GM19467 (cell line): Measurements from ENCODE around the gene FOXF2.
"Not testable (repeated sequence)": the region's sequence is repeated elsewhere in the genome, so short reads cannot be mapped to it uniquely, and the experiment has no call there.

ENCODE experiments used
- ATAC-seq: cut with Tn5 transposase; IDR thresholded peaks from one replicate; pipeline ENCODE4 v1.9.1; 2021; ENCODE audit warnings: mild to moderate bottlenecking, moderate library complexity; ENCODE audit not compliant: unreplicated experiment

The FOXF2 gene

DNA sequence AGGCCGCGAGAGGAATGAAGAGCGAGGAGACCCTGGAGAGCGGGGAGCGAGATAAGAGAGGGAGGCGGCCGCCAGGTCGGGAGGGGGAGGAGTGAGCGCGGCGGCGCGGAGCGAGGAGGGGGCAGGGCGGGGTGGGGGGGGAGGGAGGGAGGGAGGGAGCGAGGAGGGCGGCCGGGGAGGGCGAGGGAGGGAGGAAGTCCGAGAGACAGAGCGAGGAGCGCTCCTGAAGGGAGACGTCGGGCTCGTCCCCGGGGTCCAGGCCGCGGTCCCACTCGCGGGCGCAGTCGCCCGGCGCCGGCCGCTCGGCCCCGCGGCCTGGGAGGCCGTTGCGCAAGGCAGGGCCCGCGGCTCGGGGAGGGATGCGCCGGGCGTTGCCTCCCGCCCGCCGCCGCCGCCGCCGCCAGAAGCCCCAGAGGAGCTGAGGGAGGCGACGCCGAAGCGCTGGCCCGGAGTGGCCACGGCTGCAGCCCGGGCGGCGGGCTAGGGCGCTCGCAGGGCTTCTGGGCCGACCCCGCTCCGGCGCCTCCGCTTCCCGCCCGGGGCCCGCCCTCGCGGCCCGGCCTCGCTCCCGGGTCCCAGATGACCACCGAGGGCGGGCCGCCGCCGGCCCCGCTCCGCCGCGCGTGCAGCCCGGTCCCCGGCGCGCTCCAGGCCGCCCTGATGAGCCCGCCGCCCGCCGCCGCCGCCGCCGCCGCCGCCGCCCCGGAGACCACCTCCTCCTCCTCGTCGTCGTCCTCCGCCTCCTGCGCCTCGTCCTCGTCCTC, at the start of gene FOXF2:
Gene FOXF2 (plus strand): TSS at position 208 of the 764 bp plus-strand sequence. CDS start 372 bp downstream, at position 580.
- no peak for ATAC-seq

DNA sequence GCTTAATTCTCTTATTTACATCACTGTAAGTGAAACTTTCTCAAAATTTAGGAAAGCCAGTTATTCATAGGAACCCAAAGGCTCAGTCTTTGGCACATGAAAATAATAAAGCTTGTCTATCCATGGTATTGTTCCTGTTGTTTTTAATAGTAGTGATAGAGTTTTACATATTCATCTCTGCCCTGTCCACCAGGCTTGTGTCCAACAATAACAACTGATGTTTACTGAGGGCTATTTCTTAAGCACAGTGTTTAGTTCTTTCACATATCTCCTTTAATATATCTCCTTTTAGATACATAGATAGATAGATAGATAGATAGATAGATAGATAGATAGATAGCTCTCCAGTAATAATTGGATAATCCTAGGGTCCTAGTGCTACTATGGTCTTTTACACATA, 43.3 kb upstream of the FOXF2 start:
- no peak for ATAC-seq

DNA sequence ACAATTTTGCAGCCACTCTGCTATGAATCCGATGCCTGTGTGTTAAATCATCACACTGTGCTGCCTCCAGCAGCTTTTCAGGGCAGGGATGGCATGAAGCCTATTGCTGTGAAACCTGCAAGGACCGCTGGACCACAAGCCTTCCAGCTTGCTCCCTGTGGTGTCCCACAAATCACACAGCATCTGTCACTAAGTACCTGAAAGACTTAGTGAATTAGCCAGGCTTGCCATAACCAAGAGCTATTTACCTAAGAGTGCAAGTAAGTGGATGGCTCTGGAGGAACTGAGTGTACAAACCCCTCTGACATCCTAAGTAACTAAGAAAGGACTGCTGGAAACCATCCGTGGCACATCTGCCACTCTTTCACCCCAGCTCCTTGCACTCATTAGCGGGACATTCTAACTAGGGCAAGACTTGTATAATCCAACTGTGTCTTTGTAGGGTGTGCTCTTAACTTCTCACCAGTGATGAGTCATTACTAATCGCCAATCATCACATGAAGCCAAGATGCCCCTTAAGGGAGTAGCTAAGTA, 42.8 kb upstream of the FOXF2 start:
- no peak for ATAC-seq

DNA sequence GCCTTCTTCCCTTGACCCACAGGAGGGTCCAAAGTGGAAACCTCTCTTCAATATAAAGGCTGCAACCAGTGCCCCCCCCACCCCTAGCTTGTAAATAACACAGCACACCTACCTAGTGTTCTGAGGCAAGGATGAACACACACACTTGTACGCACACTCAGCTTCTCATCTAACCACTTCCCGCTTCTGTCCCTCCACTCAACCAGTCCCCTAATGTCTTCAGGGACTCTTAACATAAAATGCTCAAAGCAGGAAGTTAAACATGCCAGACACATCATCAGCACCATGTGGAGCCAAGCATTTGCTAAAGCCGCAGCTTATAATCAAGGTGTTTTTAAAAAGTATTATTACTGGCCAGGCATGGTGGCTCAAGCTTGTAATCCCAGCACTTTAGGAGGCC, 42.2 kb upstream of the FOXF2 start:
- no peak for ATAC-seq

DNA sequence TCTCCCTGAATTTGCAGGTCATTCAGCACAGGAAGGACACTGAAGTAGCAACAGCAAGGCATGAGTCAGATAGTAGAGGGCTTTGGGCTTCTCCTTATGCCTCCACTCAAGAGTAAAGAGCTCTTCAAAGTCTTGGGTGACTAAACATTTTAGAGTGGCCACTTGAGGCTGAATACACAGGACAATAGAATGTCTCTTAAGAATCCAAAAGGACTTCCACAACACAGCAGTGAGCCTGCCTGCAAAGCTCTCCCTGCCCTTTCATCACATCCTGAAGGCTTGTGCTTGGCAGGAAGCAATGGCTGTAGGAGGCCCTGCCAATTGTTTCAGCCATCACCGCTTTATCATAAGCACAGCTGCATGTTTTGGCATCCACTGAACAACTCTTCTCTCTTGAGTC, 40.7 kb upstream of the FOXF2 start:
- ATAC-seq, result no peak

DNA sequence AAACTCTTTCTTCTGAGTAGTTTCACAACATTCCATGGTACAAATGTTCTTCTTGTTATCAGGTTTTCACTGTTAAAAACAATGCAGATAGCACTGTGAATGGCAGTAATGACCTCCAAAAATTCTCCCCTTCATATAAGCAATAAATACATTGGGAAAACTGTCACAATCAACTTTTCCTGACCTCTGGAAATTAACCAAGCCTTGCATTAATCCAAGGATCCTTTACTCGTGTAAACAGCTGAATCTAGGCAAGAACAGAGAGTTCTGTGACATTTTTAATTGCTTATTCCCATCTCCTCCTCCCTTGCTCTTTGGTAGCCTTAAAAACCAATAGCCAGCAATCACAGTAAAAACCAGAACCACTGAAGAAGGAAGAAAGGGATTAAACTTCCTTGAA, 39.7 kb upstream of the FOXF2 start:
- no peak for ATAC-seq

DNA sequence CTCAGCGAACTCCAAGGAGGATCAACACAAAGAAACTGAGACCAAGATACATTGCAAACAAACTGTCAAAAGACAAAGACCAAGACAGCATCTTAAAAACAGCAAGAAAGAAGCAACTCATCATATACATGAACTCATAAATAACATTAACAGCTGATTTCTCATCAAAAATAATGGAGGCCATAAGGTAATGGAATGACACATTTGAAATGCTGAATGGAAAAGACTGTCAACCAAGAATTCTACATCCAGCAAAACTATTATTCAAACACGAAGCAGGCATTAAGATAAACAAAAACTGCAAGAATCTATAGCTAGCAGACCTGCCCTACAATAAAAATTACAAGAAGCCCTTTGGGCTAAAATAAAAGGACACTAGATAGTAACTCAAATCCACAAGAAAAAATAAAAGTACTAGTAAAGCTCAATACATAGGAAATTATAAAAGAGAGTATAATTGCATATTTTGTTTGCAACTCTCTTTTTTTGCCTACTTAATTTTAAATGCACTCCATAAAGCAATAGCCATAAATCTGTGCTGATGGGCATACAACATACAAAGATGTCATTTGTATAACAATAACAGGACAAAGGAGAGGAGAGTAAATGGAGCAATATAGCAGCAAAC, 37.9 kb upstream of the FOXF2 start:
- ATAC-seq, result no peak

DNA sequence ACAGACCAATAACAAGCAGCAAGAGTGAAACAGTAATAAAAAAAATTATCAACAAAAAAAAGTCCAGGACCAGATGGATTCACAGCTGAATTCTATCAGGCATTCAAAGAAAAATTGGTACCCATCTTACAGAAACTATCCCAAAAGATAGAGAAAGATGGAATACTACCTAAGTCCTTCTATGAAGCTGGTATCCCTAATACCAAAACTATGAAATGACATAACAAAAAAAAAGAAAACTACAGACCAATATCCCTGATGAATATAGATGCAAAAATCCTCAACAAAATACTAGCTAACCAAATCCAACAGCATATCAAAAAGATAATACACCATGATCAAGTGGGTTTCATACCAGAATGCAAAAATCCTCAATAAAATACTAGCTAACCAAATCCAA, 34.3 kb upstream of the FOXF2 start:
- not testable (repeated sequence) for ATAC-seq

DNA sequence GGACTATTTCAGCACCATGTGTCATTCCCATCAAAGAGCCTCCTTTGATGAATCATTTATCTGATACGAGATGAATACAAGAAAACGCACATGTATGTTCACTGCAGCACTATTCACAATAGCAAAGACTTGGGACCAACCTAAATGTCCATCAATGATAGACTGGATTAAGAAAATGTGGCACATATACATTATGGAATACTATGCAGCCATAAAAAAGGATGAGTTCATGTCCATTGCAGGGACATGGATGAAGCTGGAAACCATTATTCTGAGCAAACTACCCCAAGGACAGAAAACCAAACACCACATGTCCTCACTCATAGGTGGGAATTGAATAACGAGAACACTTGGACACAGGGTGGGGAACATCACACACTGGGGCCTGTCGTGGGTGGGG, 27.7 kb upstream of the FOXF2 start:
- ATAC-seq, result not testable (repeated sequence)

DNA sequence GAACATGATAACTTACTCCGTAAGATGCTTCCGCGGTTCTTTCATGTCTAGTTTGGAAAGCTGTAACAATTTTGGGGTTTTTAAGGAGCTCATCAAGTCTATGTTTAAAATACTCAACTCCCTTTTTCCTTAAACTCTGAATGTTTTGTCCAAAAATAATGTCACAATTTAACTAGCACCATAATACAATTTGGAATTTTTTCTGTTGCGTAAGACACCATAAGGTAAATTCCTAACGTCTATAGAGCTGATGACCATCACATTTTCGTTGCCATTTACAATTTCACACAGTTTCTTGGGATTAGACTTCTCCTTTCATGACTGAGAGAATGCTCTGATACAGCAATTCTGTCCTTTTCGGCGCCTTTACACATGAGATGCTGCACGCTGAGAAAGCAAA, 26.7 kb upstream of the FOXF2 start:
- ATAC-seq, result no peak

DNA sequence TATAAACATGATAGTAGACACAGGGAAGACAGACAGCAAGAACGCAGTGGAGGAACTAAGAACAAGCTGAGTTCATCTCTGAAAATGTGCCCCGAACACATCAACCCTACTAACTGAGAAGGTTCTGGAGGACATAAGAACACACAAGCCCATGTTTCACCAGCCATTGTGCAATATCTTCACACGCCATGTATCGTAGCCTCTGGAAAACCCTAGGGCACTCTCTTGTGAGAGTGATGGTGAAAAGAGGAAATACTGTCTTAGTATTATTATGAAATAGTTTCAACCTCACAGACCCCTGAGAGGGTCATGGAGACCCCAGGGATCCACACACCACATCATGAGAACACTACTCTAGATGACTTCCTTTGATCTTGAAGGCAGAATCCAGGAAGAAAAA, 26.1 kb upstream of the FOXF2 start:
- ATAC-seq, result no peak

DNA sequence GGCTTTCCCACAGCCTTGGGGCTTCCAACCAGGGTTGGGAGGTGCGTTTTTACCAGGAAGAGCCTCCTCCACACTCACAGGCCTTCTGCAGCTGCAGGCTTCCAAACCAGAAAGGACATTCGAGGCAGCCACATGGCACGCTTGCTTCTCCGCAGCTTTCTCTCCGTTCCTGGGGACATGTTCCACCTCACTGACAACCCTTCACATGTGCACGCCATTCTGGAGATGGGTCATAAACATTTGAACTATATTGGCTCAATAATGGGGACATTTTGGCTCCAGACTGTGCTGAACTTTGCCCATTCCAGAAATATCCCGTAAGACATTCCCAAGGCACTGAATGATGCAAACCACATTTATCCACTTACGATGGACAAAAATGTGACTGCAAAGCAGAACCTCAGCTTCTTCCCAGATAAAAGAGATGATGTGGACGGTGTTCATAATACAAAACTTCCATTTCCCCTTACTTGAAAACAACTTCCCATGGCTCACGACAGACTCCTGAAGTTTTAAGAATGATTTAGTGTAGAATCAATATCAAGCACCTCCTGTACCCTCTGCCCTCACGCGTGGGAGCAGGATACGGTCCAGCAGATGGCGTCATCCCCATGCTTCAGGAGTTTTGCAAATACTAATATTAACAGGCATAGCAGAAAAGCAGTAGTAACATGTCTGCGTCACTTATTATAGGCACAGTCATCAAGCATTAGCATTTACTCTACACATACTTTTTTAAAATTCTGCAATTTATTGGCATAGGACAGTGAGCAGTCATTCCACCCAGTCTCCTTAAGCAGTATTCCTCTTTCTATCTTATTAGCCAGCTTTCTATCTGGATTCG, 25.4 kb upstream of the FOXF2 start:
- no peak for ATAC-seq

DNA sequence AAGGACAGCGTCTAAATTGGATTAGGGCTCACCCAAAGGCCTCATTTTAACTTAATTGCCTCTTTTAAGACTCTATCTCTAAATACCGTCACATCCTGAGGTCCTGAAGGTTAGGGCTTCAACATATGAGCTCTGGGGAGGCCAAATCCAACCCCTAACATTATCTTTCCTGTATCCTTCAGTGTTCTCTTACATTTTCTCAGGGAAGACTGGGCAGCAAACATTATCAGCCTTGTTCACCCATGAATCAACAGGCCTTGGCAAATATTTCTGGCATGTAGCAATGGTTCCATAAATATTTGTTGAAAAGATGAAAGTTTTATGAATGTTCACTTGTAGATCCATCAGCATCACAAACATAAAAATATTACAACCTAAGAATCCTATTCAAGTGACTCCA, 24.6 kb upstream of the FOXF2 start:
- ATAC-seq, result no peak

DNA sequence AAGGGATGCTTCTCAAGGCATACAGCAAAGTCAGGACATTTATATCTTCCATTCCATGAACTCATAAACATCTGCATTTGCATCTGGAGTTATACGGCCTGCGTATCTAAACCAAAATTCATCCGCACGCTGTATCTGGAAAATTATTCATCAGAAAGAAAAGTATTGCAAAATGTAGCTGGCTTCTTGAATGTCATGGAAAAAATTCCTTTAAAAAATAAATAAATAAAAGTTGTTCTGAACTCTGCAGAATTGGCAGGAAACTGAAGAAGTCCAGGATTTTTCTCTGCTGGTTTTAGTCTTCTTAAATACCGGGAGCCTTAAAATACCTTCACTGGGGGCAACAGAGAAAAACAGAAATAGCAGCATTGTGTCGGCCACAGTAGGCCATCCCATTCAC, 23.7 kb upstream of the FOXF2 start:
- ATAC-seq, result no peak

DNA sequence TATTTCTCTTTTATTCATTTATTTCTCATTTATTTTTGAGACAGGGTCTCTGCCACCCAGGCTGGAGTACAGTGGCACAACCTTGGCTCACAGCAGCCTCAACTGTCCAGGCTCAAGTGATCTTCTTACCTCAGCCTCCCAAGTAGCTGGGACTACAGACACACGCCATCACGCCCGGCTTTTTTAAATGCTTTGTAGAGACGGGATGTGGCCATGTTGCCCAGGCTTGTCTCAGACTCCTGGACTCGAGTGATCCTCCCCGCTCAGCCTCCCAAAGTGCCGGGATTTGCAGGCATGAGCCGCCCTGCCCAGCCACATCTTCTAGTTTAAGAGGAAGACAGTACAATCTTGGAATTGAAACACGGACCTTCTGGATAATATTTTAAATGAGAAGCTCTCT, 21.6 kb upstream of the FOXF2 start:
- no peak for ATAC-seq

DNA sequence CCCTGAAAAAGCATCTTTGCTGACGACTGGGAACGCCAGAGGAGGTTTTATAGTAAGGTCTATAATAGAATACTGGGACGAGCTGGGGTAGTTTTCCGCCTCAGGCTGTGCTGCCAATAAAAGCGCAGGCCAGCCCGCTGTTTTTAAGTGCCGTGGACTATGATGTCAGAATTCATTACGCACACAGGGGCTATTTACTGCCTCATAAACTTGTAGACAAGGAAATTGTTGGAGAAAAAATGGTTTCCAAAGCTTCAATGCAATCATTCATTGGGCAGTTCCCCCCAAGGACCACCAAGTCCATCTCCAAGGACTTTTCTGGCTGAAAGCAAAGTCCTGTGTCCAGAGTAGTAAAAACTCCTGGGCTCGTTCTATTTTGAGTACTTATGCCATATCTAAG, 20.4 kb upstream of the FOXF2 start:
- ATAC-seq, result no peak

DNA sequence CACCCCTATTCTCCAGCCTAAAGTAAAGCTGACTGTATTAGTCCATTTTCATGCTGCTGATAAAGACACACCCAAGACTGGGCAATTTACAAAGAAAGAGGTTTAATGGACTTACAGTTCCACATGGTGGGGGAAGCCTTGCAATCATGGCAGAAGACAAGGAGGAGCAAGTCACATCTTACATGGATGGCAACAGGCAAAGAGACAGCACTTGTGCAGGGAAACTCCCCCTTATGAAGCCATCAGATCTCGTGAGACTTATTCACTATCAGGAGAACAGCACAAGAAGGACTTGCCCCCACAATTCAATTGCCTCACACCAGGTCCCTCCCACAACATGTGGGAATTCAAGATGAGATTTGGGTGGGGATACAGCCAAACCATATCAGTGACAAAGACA, 19.7 kb upstream of the FOXF2 start:
- ATAC-seq, result not testable (repeated sequence)

DNA sequence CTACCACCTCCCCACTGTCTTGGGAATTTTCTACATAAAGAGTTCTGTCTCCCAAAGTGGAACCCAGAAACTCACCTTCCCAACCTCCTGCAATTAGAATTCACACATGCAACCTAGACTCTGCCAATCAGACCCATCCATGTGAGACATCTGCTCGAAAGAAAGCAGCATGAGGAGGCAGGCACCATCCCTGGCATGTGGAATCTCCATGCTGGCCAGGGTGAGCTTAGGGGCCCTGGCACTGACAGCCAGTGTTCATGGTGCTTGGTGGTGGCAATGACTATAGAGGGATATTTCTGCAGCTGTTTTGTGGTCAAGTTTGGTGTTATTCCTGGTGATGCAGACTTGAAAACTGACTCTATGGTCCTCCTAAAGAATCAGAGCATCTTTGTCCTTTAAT, 17.4 kb upstream of the FOXF2 start:
- no peak for ATAC-seq

DNA sequence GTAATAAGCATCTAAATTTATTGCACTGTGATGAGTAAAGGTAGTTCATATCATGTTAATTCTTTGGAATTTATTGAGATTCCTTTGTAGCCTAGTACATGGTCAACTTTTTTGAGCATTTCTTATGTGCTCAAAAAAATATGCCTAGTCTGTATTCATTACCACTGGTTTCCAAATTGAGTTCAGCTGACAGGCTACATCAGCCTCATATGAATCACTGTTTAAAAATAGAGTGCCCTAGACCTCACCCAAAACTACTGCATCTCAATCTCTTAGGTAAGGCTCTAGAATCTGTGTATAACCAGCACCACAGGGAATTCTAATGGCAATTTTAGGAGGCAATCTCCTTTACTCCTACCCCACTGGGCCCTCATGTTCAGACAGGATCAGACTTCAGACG, 16.7 kb upstream of the FOXF2 start:
- no peak for ATAC-seq

DNA sequence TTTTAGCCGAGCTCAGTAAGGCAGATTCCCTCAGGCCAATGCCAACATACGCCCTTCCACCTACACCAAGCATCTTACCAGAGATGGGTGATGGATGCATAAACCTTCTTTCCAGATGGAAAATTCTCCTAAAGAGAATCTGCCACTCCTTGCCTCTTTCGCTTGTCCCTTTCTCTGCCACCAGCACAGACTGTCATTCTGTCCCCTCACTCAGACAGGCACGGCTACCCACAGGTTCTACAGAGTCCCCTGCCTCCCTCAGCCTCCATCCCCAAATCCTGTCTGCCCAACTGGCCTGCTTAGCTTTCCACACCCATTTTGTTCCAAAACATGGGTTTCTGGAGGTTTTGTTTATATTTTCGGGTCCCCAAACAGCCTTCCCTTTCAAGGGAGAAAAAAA, 12.7 kb upstream of the FOXF2 start:
- no peak for ATAC-seq

DNA sequence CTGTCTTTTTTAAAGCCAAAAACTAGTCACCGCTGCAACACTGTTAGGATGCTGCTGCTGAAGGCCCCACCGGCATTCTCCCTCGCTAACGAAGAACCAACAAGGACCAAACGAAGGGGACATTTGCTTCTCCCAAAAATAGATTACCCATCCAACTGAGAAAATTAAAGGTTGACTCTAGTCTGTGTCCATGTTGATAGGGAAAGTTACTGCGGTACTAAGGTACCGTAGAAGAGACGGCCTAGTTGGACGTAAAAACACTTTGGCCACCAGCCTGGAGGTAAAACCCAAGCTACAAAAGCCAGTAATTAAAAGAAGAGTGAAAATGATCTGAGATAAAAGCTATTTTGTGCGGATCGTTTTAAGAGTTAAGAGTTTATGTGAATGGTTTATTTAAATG, 11.8 kb upstream of the FOXF2 start:
- ATAC-seq, result no peak
